ENCODE results near the gene MEGF9.
"Not testable (repeated sequence)": the region's sequence is repeated elsewhere in the genome, so short reads cannot be mapped to it uniquely, and the experiment has no call there.

The MEGF9 gene

GRCh38 chr9:120637919-120638318, 76.4 kb downstream of the MEGF9 start:
- TF ChIP-seq, protein P1, sequence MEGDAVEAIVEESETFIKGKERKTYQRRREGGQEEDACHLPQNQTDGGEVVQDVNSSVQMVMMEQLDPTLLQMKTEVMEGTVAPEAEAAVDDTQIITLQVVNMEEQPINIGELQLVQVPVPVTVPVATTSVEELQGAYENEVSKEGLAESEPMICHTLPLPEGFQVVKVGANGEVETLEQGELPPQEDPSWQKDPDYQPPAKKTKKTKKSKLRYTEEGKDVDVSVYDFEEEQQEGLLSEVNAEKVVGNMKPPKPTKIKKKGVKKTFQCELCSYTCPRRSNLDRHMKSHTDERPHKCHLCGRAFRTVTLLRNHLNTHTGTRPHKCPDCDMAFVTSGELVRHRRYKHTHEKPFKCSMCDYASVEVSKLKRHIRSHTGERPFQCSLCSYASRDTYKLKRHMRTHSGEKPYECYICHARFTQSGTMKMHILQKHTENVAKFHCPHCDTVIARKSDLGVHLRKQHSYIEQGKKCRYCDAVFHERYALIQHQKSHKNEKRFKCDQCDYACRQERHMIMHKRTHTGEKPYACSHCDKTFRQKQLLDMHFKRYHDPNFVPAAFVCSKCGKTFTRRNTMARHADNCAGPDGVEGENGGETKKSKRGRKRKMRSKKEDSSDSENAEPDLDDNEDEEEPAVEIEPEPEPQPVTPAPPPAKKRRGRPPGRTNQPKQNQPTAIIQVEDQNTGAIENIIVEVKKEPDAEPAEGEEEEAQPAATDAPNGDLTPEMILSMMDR (IDR thresholded peaks at IDR 0.05; ENCODE audit: extremely low read depth, insufficient read depth, missing control alignments), result no peak
- no peak for DNase-seq (ENCODE audit: low spot score)
- in situ Hi-C loops (cut with MboI; ENCODE audit: low pct_unique_long_range_greater_than_20kb, low sequenced_read_pairs, unreplicated experiment), result no loop called here

DNA sequence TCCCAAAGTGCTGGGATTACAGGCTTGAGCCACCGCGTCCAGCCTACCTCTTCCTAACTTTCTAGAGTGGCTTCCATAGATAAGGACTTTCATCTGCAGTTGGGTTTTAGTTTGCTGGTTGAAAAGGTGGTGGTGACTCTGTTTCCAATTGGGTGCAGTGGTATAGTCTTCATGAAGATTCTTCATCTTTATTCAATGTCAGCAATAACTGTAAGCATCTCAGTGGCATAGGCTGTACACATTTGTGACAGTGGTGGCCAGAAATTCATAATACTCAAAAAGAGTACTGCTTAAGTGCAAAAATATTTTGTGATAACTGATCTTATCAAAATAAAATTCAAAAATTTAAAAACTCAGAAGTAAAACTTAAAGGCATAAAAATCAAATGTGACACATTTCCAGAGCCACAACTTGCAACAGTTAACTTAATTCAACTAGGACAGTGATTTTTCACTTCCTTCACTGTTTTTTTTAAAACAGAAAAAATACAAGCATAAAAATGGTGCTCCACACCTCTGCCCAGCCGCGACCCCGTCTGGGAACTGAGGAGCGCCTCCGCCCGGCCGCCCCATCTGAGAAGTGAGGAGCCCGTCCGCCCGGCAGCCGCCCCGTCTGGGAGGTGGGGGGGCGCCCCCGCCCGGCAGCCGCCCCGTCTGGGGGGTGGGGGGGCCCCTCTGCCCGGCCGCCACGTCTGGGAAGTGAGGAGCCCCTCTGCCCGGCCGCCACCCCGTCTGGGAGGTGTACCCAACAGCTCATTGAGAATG, 77.9 kb downstream of the MEGF9 start:
- no peak for DNase-seq (ENCODE audit: low spot score)
- TF ChIP-seq, protein P1 (IDR thresholded peaks at IDR 0.05; ENCODE audit: extremely low read depth, insufficient read depth, missing control alignments), result no peak
- in situ Hi-C loops (cut with MboI; ENCODE audit: low pct_unique_long_range_greater_than_20kb, low sequenced_read_pairs, unreplicated experiment), result no loop called here

GRCh38 chr9:120635011-120635410, 79.3 kb downstream of the MEGF9 start:
- no peak for DNase-seq (ENCODE audit: low spot score)
- TF ChIP-seq, protein P1 (IDR thresholded peaks at IDR 0.05; ENCODE audit: extremely low read depth, insufficient read depth, missing control alignments), result no peak
- in situ Hi-C loops (cut with MboI; ENCODE audit: low pct_unique_long_range_greater_than_20kb, low sequenced_read_pairs, unreplicated experiment), result no loop called here

DNA sequence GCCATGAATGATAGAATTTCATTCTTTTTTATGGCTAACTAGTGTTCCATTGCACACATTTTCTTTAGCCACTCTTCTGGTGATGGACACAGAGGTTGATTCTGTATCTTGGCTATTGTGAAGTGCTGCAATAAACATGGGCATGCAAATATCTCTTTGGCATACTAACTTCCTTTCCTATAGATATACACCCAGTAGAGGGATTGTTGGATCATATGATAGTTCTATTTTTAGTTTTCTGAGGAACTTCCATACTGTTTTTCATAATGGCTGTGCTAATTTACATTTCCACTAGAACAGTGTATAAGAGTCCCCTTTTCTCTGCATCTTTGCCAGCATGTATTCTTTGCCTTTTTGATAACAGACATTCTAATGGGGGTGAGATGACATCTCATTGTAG, 83.9 kb downstream of the MEGF9 start:
- TF ChIP-seq, protein P1 (IDR thresholded peaks at IDR 0.05; ENCODE audit: extremely low read depth, insufficient read depth, missing control alignments), result no peak
- in situ Hi-C loops (cut with MboI; ENCODE audit: low pct_unique_long_range_greater_than_20kb, low sequenced_read_pairs, unreplicated experiment), result no loop called here
- no peak for DNase-seq (ENCODE audit: low spot score)

DNA sequence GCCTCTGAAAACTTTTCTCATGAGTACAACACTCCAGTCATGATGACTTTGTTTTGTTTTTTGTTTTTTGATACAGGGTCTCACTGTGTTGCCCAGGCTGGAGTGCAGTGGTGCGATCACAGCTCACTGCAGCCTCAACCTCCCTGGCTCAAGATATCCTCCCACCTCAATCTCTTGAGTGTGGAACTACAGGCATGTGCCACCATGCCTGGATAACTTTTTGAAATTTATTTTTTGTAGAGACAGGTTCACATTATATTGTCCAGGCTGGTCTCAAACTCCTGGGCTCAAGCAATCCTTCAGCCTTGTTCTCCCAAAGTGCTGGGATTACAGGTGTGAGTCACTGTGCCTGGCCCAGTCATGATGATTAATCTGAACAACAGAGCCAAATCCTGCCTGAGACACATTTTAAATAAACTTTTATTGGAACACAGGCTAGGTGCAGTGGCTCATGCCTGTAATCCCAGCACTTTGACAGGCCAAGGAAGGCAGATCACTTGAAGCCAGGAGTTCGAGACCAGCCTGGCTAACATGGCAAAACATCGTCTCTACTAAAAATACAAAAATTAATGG, 85.3 kb downstream of the MEGF9 start:
- not testable (repeated sequence) for DNase-seq (ENCODE audit: low spot score)
- in situ Hi-C loops (cut with MboI; ENCODE audit: low pct_unique_long_range_greater_than_20kb, low sequenced_read_pairs, unreplicated experiment), result loop anchor here (10.0 kb wide), 1 partner anchor 116 kb away; no protein-coding TSS in a partner anchor

DNA sequence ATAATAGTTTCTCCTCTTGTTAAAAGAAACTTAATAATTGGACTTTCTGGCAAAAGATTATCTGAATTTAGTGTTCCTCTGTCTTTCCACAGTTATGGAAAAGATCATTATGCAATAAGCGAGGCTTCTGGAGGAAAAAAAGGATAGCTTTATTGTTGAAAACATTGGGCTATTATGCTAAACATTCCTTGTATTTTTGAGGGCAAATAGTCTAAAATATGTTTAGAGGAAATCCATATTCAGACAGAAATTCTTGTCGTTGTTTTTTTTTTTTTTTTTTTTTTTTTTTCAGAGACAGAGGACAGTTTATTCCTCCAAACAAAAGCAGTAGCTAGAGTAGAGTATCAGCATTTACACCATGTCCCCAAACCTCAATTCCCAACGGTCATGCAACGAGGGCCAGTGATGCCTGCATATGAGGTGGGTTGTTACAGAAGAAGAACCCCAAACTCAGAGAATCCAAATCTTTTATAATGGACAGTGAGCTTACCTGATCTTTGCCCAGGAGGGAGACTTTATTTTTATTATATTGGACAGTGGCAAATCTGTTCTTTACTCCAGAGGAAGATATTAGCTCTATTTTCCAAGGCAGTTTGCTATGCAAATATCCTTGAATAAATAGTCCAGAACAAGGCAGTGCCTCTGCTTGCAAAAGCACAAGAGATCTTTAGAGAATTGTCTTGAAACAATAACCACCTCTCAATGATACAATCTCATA, 85.9 kb downstream of the MEGF9 start:
- in situ Hi-C loops (cut with MboI; ENCODE audit: low pct_unique_long_range_greater_than_20kb, low sequenced_read_pairs, unreplicated experiment), result loop anchor here (10.0 kb wide), 1 partner anchor 116 kb away; no protein-coding TSS in a partner anchor
- DNase-seq (ENCODE audit: low spot score), result no peak
- TF ChIP-seq, protein P1 (IDR thresholded peaks at IDR 0.05; ENCODE audit: extremely low read depth, insufficient read depth, missing control alignments), result no peak

GRCh38 chr9:120627073-120627472, 87.2 kb downstream of the MEGF9 start:
- in situ Hi-C loops (cut with MboI; ENCODE audit: low pct_unique_long_range_greater_than_20kb, low sequenced_read_pairs, unreplicated experiment), result loop anchor here (10.0 kb wide), 1 partner anchor 118 kb away; no protein-coding TSS in a partner anchor
- TF ChIP-seq, protein P1 (IDR thresholded peaks at IDR 0.05; ENCODE audit: extremely low read depth, insufficient read depth, missing control alignments), result no peak
- no peak for DNase-seq (ENCODE audit: low spot score)

All from GM13977 (cell line).